Lower leg skin (tissue), 4 donors: ENCODE measurements around the gene CIPC. TPM values are rescaled to one million over a fixed set of nuclear protein-coding genes. Genes with fewer than 3 reads are reported as not detected.

Experiments
- DNase-seq, 2 donors: peaks; one replicate each; pipeline ENCODE4 v3.0.0-alpha.2; 2019; ENCODE audit warnings: low spot score in 2 of 2
- H3K4me3 ChIP-seq: fragments of 200-600 bp; sonication (generic); 2 replicates; pipeline ENCODE4 v1.5.1; 2017; ENCODE audit warnings: mild to moderate bottlenecking, low read depth; ENCODE audit not compliant: poor library complexity, severe bottlenecking
- POLR2A ChIP-seq, 2 donors: fragments of 450-650 bp; IDR thresholded peaks; one replicate each; pipeline ENCODE4 v1.6.1; 2016 to 2017; ENCODE audit warnings: antibody characterized with exemption in 2 of 2, mild to moderate bottlenecking in 1 of 2, moderate library complexity in 1 of 2
- WGBS, 2 donors: methylation state at CpG; one replicate each; pipeline ENCODE4 v1.1.5; 2018; 5-methylcytosine and 5-hydroxymethylcytosine counted together
- intact Hi-C: fragments of 100-400 bp; cut with DNase I; formaldehyde crosslinking; loops from one replicate; pipeline ENCODE4 v1.15.0; 2023; ENCODE audit warnings: low total_unique reads
- total RNA-seq, 4 donors: library from RNA; depleted of rRNA; stranded (reverse); fragments of >200 nt; gene quantifications; one replicate each; pipeline ENCODE4 v1.1.0, GENCODE V29; 2016
- TF ChIP-seq, protein P1 (sequence below), 3 donors: fragments of 450-650 bp; IDR thresholded peaks; one replicate each; pipeline ENCODE4 v1.5.1; 2016; ENCODE audit warnings: antibody characterized with exemption in 3 of 3, mild to moderate bottlenecking in 3 of 3, moderate library complexity in 2 of 3

The CIPC gene
- total RNA-seq, 4 donors from 2014 or later: 36.6 to 60.0 (median 52.1) TPM

DNA sequence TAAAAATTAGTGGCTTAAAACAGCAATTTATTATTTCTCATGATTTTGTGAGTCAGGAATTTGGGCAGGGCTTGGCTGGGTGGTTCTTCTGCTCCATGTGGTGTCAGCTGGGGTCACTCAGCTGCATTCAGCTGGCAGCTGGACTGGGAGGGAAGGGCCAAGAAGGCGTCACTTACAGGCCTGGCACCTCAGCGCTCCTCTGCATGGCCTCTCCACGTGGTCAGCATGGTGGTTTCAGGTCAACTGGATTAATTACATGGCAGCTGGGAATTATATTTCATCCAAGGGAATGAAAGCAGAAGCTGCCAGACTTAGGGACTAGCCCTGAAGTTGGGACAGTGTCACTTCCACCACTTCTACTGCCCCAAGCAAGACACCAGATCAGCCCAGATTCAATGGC, 42.1 kb upstream of the CIPC start:
- H3K4me3 ChIP-seq: no peak overlapping the region
- intact Hi-C loops: no loop called here
- TF ChIP-seq, protein P1, sequence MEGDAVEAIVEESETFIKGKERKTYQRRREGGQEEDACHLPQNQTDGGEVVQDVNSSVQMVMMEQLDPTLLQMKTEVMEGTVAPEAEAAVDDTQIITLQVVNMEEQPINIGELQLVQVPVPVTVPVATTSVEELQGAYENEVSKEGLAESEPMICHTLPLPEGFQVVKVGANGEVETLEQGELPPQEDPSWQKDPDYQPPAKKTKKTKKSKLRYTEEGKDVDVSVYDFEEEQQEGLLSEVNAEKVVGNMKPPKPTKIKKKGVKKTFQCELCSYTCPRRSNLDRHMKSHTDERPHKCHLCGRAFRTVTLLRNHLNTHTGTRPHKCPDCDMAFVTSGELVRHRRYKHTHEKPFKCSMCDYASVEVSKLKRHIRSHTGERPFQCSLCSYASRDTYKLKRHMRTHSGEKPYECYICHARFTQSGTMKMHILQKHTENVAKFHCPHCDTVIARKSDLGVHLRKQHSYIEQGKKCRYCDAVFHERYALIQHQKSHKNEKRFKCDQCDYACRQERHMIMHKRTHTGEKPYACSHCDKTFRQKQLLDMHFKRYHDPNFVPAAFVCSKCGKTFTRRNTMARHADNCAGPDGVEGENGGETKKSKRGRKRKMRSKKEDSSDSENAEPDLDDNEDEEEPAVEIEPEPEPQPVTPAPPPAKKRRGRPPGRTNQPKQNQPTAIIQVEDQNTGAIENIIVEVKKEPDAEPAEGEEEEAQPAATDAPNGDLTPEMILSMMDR (IDR thresholded peaks at IDR 0.05): no peak
- no peak for DNase-seq
- WGBS, 2 donors: 71 to 82% methylated on average over 3 of the region's 3 CpGs

DNA sequence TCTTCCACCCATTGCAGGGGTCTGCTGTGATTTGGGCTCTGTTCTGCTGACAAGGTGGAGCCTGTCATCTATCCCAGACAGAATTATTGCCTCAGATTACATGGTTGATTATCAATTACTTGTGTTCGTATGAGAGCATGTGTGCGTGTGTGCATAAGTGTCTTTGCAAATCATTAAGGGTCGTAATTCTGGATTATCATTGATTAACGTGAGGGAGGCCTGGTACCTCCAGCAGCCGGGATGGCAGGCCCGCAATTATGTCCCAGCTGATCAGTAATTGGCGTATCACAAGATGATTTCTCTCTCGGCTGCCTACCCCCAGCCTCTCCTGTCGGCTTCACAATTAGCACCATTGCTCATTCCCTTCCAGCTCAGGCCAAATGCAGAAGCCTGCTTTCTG, 39.9 kb upstream of the CIPC start:
- no peak for DNase-seq
- intact Hi-C loops: no loop called here
- no peak overlapping the region for H3K4me3 ChIP-seq
- TF ChIP-seq, protein P1 (IDR thresholded peaks at IDR 0.05): no peak
- no peak for TF ChIP-seq POLR2A (IDR thresholded peaks at IDR 0.05)
- WGBS, 2 donors: 86 to 91% methylated on average over 9 of the region's 9 CpGs

DNA sequence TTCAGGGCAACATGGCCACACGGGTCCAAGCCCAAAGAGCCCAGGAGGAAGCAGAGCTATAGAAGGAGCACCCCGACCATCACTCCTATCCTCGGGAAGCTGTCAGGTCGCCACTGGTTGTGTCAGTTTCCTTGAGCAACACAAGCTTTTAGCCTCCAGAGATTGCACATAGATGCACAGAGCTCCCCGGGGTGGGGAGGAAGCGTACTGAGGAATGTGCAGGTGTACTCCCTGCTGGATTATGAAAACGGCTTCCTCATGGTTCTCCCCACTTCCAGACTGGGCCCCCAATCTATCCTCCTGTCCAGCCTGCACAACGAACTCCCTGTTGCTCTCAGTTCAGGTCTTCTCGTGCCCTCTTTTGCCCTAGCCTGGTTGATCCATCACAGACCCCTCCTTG, 39.3 kb upstream of the CIPC start:
- intact Hi-C loops: no loop called here
- DNase-seq: no peak
- TF ChIP-seq, protein P1 (IDR thresholded peaks at IDR 0.05): no peak
- TF ChIP-seq POLR2A (IDR thresholded peaks at IDR 0.05): no peak
- H3K4me3 ChIP-seq: no peak overlapping the region
- WGBS, 2 donors: 85 to 90% methylated on average over 9 of the region's 9 CpGs

DNA sequence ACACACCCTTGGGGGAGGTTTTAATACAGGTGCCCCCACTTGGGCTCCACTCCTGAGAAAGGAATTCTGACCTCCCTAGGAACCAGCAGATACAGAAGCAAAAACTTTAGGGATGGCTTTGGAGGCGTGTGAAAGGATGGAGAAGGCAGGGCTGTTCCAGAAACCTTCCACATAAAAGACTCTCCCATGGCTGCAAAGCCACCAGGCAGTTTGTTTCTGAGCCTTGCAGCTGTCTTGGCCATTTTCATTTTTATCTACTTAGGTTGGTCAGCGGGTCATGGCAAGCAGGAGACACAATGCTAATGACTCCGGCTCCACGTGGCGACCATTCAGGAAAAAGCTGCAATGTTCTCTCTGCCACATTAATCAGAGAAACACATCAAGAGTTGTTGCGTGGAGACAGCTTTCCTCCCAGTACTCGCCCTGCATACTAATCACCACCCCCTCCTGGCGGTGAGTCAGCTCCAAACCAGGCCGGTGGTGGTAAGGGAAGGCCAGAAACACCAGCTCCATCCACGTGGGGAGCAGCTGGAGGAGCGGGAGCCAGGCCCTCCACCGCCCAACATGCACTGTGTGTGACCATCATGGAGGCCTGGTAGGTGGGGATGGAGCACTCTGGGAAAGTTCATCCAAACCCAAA, 38.7 kb upstream of the CIPC start:
- no peak for DNase-seq
- TF ChIP-seq, protein P1 (IDR thresholded peaks at IDR 0.05): no peak
- TF ChIP-seq POLR2A (IDR thresholded peaks at IDR 0.05): no peak
- no peak overlapping the region for H3K4me3 ChIP-seq
- intact Hi-C loops: no loop called here
- WGBS, 2 donors: 37 to 42% methylated on average over 12 of the region's 12 CpGs

DNA sequence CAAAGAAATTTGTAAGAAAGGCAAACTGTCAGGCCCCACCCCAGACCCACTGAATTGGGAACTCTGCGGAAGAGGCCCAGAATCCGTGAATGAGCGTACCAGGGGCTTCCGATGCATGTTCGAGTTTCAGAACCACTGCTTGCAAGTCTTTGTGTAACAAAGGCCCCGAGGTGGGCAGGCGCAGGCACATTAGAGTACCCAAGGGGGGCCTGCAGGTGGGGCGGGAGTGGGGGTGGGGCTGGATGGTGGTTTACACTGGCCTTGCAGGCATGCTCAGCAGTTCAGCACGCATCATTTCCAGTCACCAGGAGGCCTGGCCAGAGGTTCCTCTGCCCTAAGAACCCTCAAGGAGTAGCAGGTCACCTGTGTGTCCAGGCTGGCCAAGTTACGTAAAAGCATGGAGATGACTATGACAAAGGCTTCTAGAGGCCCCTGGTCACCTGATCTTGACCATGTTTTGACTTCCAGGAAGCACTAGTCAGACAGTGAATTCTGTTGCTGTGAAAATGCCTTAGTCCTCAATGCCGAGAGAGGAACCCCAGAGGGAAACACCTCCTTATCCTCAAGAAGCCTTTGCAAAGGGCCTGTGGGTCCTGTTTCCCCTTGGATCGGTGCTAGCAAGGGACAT, 36.3 kb upstream of the CIPC start:
- no peak for DNase-seq
- intact Hi-C loops: loop anchor here (10.0 kb wide), 2 partner anchors 117 to 147 kb away; no protein-coding TSS in a partner anchor

More for the DNA sequence above, 36.3 kb upstream of the CIPC start:
- WGBS, 2 donors: 90 to 92% methylated on average over 12 of the region's 12 CpGs
- TF ChIP-seq, protein P1 (IDR thresholded peaks at IDR 0.05): no peak
- no peak for TF ChIP-seq POLR2A (IDR thresholded peaks at IDR 0.05)
- H3K4me3 ChIP-seq: no peak overlapping the region
